B cell (primary cell): Measurements from ENCODE around the gene RBM23. TPM values are rescaled to one million over a fixed set of nuclear protein-coding genes. Genes with fewer than 3 reads are reported as not detected.
"Not testable (repeated sequence)": the region's sequence is repeated elsewhere in the genome, so short reads cannot be mapped to it uniquely, and the experiment has no call there.

Source experiments
- ATAC-seq: fragments of 200-7000 bp; cut with Tn5 transposase; one replicate; pipeline ENCODE4 v1.10.0; 2021; ENCODE audit warnings: low read depth, mild to moderate bottlenecking, moderate number of reproducible peaks, moderate library complexity
- CTCF ChIA-PET: fragments of 350-600 bp; sonication (Branson Sonifier 250); formaldehyde crosslinking; loops from one replicate; lab custom pipeline; 2021; ENCODE audit warnings: antibody characterized with exemption, inconsistent platforms; lab: Charles Lee
- POLR2A ChIA-PET: fragments of 350-600 bp; sonication (Branson Sonifier 250); formaldehyde crosslinking; loops from one replicate; lab custom pipeline; 2021; ENCODE audit warnings: antibody characterized with exemption; lab: Charles Lee
- DNase-seq: peaks from one replicate; pipeline ENCODE4 v3.0.0; 2013
- H2AFZ ChIP-seq: 2 replicates; pipeline ENCODE4 v1.6.1; 2012; ENCODE audit warnings: mild to moderate bottlenecking, low read depth, low read length; ENCODE audit not compliant: insufficient read depth, poor library complexity, severe bottlenecking
- H3K27ac ChIP-seq, 2 donors: 1 replicate in 1 of 2; 2 replicates in 1 of 2; pipeline ENCODE4 v1.5.1; 2012 to 2013; ENCODE audit warnings: low read length in 2 of 2, mild to moderate bottlenecking in 2 of 2, moderate library complexity in 1 of 2
- H3K27me3 ChIP-seq, 4 experiments: fragments of 200-600 bp in 1 of 4; sonication (generic) in 1 of 4; replicated peaks in 1 of 4; 1 replicate in 2 of 4; 2 replicates in 2 of 4; pipeline versions ENCODE4 v1.6.1 to v1.7.0; 2013 to 2016; ENCODE audit warnings: low read length in 3 of 4, mild to moderate bottlenecking in 2 of 4, mixed read lengths in 1 of 4, moderate library complexity in 1 of 4; ENCODE audit not compliant: insufficient read depth in 4 of 4, control insufficient read depth in 3 of 4; ENCODE audit errors: control extremely low read depth in 1 of 4
- H3K36me3 ChIP-seq, 2 experiments: replicated peaks in 1 of 2; 1 replicate in 1 of 2; 2 replicates in 1 of 2; pipeline versions ENCODE4 v1.6.1 to v1.7.1; 2013; ENCODE audit warnings: low read length in 1 of 2; ENCODE audit not compliant: insufficient read depth in 2 of 2, control insufficient read depth in 1 of 2; ENCODE audit errors: control extremely low read depth in 1 of 2, extremely low read depth in 1 of 2
- H3K4me1 ChIP-seq, 2 donors: fragments of 200-600 bp in 1 of 2; sonication (generic) in 1 of 2; 1 replicate in 1 of 2; 2 replicates in 1 of 2; pipeline versions ENCODE4 v1.5.1 to v1.6.1; 2013 to 2017; ENCODE audit warnings: low read length in 2 of 2; ENCODE audit not compliant: control insufficient read depth in 2 of 2, insufficient read depth in 2 of 2
- H3K4me2 ChIP-seq: replicated peaks from 2 replicates; pipeline ENCODE3; 2012; ENCODE audit warnings: mild to moderate bottlenecking, low read depth, low read length; ENCODE audit not compliant: poor library complexity, severe bottlenecking
- H3K4me3 ChIP-seq, 5 experiments: fragments of 200-600 bp in 1 of 5; sonication (generic) in 1 of 5; 1 replicate in 3 of 5; 2 replicates in 2 of 5; pipeline versions ENCODE4 v1.5.1 to v1.7.0; 2011 to 2016; ENCODE audit warnings: low read length in 4 of 5, mild to moderate bottlenecking in 4 of 5, low read depth in 2 of 5, control low read depth in 1 of 5, moderate library complexity in 1 of 5; ENCODE audit not compliant: insufficient read depth in 1 of 5; ENCODE audit errors: control extremely low read depth in 1 of 5, extremely low read depth in 1 of 5
- H3K79me2 ChIP-seq: fragments of 200-600 bp; sonication (generic); one replicate; pipeline ENCODE4 v1.6.0; 2016; ENCODE audit warnings: low read length; ENCODE audit not compliant: control insufficient read depth, insufficient read depth
- H3K9ac ChIP-seq: fragments of 200-600 bp; sonication (generic); 2 replicates; pipeline ENCODE4 v1.6.1; 2017; ENCODE audit warnings: mild to moderate bottlenecking, low read length, moderate library complexity
- H3K9me3 ChIP-seq, 3 donors: one replicate each; pipeline versions ENCODE4 v1.6.1 to v1.7.1; 2013; ENCODE audit warnings: low read length in 2 of 3; ENCODE audit not compliant: control insufficient read depth in 2 of 3, insufficient read depth in 1 of 3; ENCODE audit errors: control extremely low read depth in 1 of 3
- H4K20me1 ChIP-seq: 2 replicates; pipeline ENCODE4 v1.6.0; 2012; ENCODE audit warnings: mild to moderate bottlenecking, low read length; ENCODE audit not compliant: insufficient read depth, control insufficient read depth, poor library complexity, severe bottlenecking
- H3K27ac Mint-ChIP-seq: one replicate; pipeline ENCODE4 v1.8.0; 2021; ENCODE audit warnings: mixed read lengths
- H3K27me3 Mint-ChIP-seq: one replicate; pipeline ENCODE4 v1.8.0; 2021; ENCODE audit warnings: mixed read lengths
- H3K4me1 Mint-ChIP-seq: one replicate; pipeline ENCODE4 v1.8.0; 2021; ENCODE audit warnings: mixed read lengths
- H3K4me3 Mint-ChIP-seq: one replicate; pipeline ENCODE4 v1.8.0; 2021; ENCODE audit warnings: mixed read lengths
- H3K9me3 Mint-ChIP-seq: one replicate; pipeline ENCODE4 v1.8.0; 2022; ENCODE audit warnings: mixed read lengths; ENCODE audit not compliant: insufficient read depth
- CTCF ChIP-seq: fragments of 200-600 bp; IDR thresholded peaks from one replicate; pipeline ENCODE4 v1.8.0; 2022; ENCODE audit warnings: antibody characterized with exemption, mild to moderate bottlenecking
- EZH2 ChIP-seq: IDR thresholded peaks from 2 replicates; pipeline ENCODE4 v1.6.1; 2012; ENCODE audit warnings: borderline replicate concordance, low read depth, mild to moderate bottlenecking, moderate library complexity, low read length; ENCODE audit not compliant: insufficient read depth, poor library complexity, severe bottlenecking
- WGBS: methylation state at CpG from one replicate; pipeline ENCODE4 v1.1.5; 2013; ENCODE audit warnings: missing lambda C conversion rate; ENCODE audit not compliant: insufficient coverage; 5-methylcytosine and 5-hydroxymethylcytosine counted together
- intact Hi-C: fragments of 100-400 bp; cut with micrococcal nuclease; formaldehyde crosslinking; loops from one replicate; pipeline ENCODE4 v1.10.0; 2022
- polyA plus RNA-seq: library from polyadenylated mRNA; depleted of rRNA; stranded (reverse); fragments of >200 nt; gene quantifications from 2 replicates; pipeline ENCODE4 v1.2.3, GENCODE V29; 2012
- total RNA-seq, 2 donors: library from RNA; stranded (reverse); fragments of 120-200 nt in 1 of 2; gene quantifications; 1 replicate in 1 of 2; 2 replicates in 1 of 2; pipeline versions ENCODE4 v1.2.3 to v1.2.4, GENCODE V29; 2013 to 2022

RBM23 gene
- total and polyA plus RNA-seq, 2 donors (not counting 1 experiment from before 2014, with no cell fraction given): 60.7 to 165 TPM

- not testable (repeated sequence) for H3K9me3 Mint-ChIP-seq, H3K4me3 ChIP-seq, H3K4me1 ChIP-seq, H4K20me1 ChIP-seq, H3K9ac ChIP-seq, H3K36me3 ChIP-seq, H3K9me3 ChIP-seq, H3K4me1 Mint-ChIP-seq, H2AFZ ChIP-seq, H3K27ac Mint-ChIP-seq, H3K27me3 ChIP-seq, H3K27me3 Mint-ChIP-seq, DNase-seq, H3K4me2 ChIP-seq, H3K79me2 ChIP-seq, ATAC-seq, H3K4me3 Mint-ChIP-seq, H3K27ac ChIP-seq
- intact Hi-C loops: loop anchor here (5.0 to 10.0 kb wide), 2 partner anchors 257 to 539 kb away; partner anchors contain the start of gene ABHD4
- 96% methylated on average over 10 of the region's 11 CpGs for WGBS
- ChIA-PET POLR2A (interaction anchor here (0.6 kb wide), 1 partner anchor 205 kb away, joined by 4 read pairs; no protein-coding TSS in a partner anchor), CTCF (interaction anchor here (0.9 to 12.0 kb wide), 40 partner anchors 8 to 495 kb away, joined by 3 to 207 read pairs (median 10); partner anchors contain the start of genes AJUBA, DAD1, LRP10 and MMP14)
Measured at GRCh38 chr14:22854296-22854695, 64.7 kb downstream of the RBM23 start.

- Histone ChIP-seq H4K20me1 (no peaks in the 10 kb centered on the region), H3K79me2 (no peaks in the 10 kb centered on the region), H3K4me2 (peak overlapping the region; percentile 88), H3K4me3 (peak overlapping the region; percentile 49 to 72 (median 63)), H3K27ac (peak overlapping the region in 1 of 2 donors; percentile 42), H3K27me3 (peaks cover 0 to 5% (median 0%) of the 10 kb centered on the region in 4 experiments), H3K4me1 (peaks cover 0 to 8% of the 10 kb centered on the region in 2 donors), H2AFZ (peak overlapping the region; percentile 72), H3K36me3 (no peaks in the 10 kb centered on the region), H3K9me3 (peaks cover 0 to 6% (median 2%) of the 10 kb centered on the region in 3 donors), H3K9ac (peak overlapping the region; percentile 66)
- H3K9me3 Mint-ChIP-seq: no peaks in the 10 kb centered on the region
- peak overlapping the region; percentile 85 for H3K27ac Mint-ChIP-seq
- 2% methylated on average over 13 of the region's 20 CpGs for WGBS
- DNase-seq (peak; percentile 91), ATAC-seq (peak; percentile 95)
- peak overlapping the region; percentile 88 for H3K4me3 Mint-ChIP-seq
- H3K4me1 Mint-ChIP-seq: peaks cover 6% of the 10 kb centered on the region
- intact Hi-C loops: loop anchor here (1.0 to 10.0 kb wide), 14 partner anchors 18 to 538 kb away; partner anchors contain the start of genes ABHD4, LRP10 and OXA1L
- H3K27me3 Mint-ChIP-seq: peaks cover 6% of the 10 kb centered on the region
- TF ChIP-seq EZH2 (no peak), CTCF (peak; percentile 87)
- ChIA-PET CTCF (interaction anchor here (0.7 to 12.0 kb wide), 62 partner anchors 9 to 533 kb away, joined by 3 to 207 read pairs (median 5); partner anchors contain the start of genes DAD1, LRP10, MMP14 and MRPL52), POLR2A (interaction anchor here (0.6 to 1.4 kb wide), 8 partner anchors 12 to 297 kb away, joined by 3 to 5 read pairs (median 4); partner anchors contain the start of gene OXA1L)
Measured at GRCh38 chr14:22852940-22853767, 65.8 kb downstream of the RBM23 start.
